ENCODE results near the gene TBKBP1. TPM values are rescaled to one million over a fixed set of nuclear protein-coding genes. Genes with fewer than 3 reads are reported as not detected.

Gene TBKBP1
- total and polyA plus RNA-seq, 9 of the 15 experiments (the other 6 are each of a cell fraction or from before 2014, with no cell fraction given), result 0.03 to 15.6 (median 6.8) TPM

DNA sequence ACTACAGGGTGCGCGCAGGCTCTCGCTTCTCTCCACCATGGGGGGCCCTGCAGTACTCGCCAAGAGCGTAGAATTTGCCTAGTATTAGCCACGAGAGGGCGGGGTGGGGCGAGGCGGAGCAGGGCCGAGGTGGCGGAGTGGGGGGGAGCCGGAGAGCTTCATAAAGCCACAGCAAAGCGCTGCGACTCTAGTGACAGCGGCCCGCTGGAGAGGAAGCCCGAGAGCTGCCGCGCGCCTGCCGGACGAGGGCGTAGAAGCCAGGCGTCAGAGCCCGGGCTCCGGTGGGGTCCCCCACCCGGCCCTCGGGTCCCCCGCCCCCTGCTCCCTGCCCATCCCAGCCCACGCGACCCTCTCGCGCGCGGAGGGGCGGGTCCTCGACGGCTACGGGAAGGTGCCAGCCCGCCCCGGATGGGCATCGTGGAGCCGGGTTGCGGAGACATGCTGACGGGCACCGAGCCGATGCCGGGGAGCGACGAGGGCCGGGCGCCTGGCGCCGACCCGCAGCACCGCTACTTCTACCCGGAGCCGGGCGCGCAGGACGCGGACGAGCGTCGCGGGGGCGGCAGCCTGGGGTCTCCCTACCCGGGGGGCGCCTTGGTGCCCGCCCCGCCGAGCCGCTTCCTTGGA, 39.2 kb downstream of the TBKBP1 start, which contains the start of gene TBX21 (continued):
- no peak for TF ChIP-seq KLF16 (IDR thresholded peaks at IDR 0.05)
- TF ChIP-seq SPI1 (IDR thresholded peaks at IDR 0.05; ENCODE audit: borderline replicate concordance, low read depth, low read length), result no peak
- TF ChIP-seq, protein P1, sequence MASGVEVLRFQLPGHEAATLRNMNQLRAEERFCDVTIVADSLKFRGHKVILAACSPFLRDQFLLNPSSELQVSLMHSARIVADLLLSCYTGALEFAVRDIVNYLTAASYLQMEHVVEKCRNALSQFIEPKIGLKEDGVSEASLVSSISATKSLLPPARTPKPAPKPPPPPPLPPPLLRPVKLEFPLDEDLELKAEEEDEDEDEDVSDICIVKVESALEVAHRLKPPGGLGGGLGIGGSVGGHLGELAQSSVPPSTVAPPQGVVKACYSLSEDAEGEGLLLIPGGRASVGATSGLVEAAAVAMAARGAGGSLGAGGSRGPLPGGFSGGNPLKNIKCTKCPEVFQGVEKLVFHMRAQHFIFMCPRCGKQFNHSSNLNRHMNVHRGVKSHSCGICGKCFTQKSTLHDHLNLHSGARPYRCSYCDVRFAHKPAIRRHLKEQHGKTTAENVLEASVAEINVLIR (CRISPR knock-in tag; IDR thresholded peaks at IDR 0.05), result no peak
- no peak for TF ChIP-seq U2AF1 (optimal IDR thresholded peaks at IDR 0.05; ENCODE audit: low read depth, low read length)
- TF ChIP-seq SMAD4 (CRISPR knock-in tag; conservative IDR thresholded peaks at IDR 0.05), result no peak
- no peak for TF ChIP-seq HNRNPUL1 (IDR thresholded peaks at IDR 0.05; ENCODE audit: low read length)
- TF ChIP-seq HMG20B (CRISPR knock-in tag; IDR thresholded peaks at IDR 0.05), result no peak
- TF ChIP-seq SMAD1 (IDR thresholded peaks at IDR 0.05; ENCODE audit: low read depth, low read length, partially characterized antibody), result no peak
- TF ChIP-seq, protein P2, sequence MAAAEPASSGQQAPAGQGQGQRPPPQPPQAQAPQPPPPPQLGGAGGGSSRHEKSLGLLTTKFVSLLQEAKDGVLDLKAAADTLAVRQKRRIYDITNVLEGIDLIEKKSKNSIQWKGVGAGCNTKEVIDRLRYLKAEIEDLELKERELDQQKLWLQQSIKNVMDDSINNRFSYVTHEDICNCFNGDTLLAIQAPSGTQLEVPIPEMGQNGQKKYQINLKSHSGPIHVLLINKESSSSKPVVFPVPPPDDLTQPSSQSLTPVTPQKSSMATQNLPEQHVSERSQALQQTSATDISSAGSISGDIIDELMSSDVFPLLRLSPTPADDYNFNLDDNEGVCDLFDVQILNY (CRISPR knock-in tag; IDR thresholded peaks at IDR 0.05), result no peak
- no peak for TF ChIP-seq ZNF778 (CRISPR knock-in tag; IDR thresholded peaks at IDR 0.05)
- no peak for TF ChIP-seq CBX8 (IDR thresholded peaks at IDR 0.05; ENCODE audit: borderline replicate concordance, extremely low read depth, low read depth, low read length, poor library complexity, severe bottlenecking)
- TF ChIP-seq NFIC (IDR thresholded peaks at IDR 0.05), result no peak
- no peak for TF ChIP-seq RBM25 (IDR thresholded peaks at IDR 0.05; ENCODE audit: low read depth, low read length, severe bottlenecking)
- TF ChIP-seq IRF2 (CRISPR knock-in tag; IDR thresholded peaks at IDR 0.05), result no peak
- TF ChIP-seq SAFB (IDR thresholded peaks at IDR 0.05; ENCODE audit: borderline replicate concordance, low read depth, low read length), result no peak
- TF ChIP-seq CREM (IDR thresholded peaks at IDR 0.05; ENCODE audit: low read depth), result 0 out of 2 replicates have a peak, but pooled peaks have one; percentile 18
- no peak for TF ChIP-seq TBP (optimal IDR thresholded peaks at IDR 0.05; ENCODE audit: low read depth, low read length)
- no peak for TF ChIP-seq KAT7 (CRISPR knock-in tag; IDR thresholded peaks at IDR 0.05; ENCODE audit: borderline replicate concordance)
- TF ChIP-seq, protein P3, sequence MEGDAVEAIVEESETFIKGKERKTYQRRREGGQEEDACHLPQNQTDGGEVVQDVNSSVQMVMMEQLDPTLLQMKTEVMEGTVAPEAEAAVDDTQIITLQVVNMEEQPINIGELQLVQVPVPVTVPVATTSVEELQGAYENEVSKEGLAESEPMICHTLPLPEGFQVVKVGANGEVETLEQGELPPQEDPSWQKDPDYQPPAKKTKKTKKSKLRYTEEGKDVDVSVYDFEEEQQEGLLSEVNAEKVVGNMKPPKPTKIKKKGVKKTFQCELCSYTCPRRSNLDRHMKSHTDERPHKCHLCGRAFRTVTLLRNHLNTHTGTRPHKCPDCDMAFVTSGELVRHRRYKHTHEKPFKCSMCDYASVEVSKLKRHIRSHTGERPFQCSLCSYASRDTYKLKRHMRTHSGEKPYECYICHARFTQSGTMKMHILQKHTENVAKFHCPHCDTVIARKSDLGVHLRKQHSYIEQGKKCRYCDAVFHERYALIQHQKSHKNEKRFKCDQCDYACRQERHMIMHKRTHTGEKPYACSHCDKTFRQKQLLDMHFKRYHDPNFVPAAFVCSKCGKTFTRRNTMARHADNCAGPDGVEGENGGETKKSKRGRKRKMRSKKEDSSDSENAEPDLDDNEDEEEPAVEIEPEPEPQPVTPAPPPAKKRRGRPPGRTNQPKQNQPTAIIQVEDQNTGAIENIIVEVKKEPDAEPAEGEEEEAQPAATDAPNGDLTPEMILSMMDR (IDR thresholded peaks at IDR 0.05 in 2 of 3, conservative IDR thresholded peaks at IDR 0.05 in 1 of 3; ENCODE audit: insufficient read depth in 2 of 3, low read depth in 1 of 3, low read length in 3 of 3), result peak; percentile 26 to 78 (median 52); a peak in 4 of 6 replicates
- peak in 1 of 2 experiments; percentile 30; a peak in 2 of 4 replicates for TF ChIP-seq RAD21 (CRISPR knock-in tag; conservative IDR thresholded peaks at IDR 0.05 in 1 of 2, IDR thresholded peaks at IDR 0.05 in 1 of 2)
- TF ChIP-seq MAZ (CRISPR knock-in tag; conservative IDR thresholded peaks at IDR 0.05 in 1 of 2, IDR thresholded peaks at IDR 0.05 in 1 of 2), result 0 out of 4 replicates have a peak, but pooled peaks of 1 of the 2 experiments have one; percentile 44
- no peak for TF ChIP-seq HNRNPLL (IDR thresholded peaks at IDR 0.05; ENCODE audit: low read depth, low read length, poor library complexity, severe bottlenecking)
- no peak for TF ChIP-seq TSC22D4 (tag; IDR thresholded peaks at IDR 0.05)
- TF ChIP-seq TEAD2 (tag; IDR thresholded peaks at IDR 0.05), result no peak
- TF ChIP-seq MYBL2 (IDR thresholded peaks at IDR 0.05; ENCODE audit: low read depth), result no peak
- TF ChIP-seq MYBL2 (CRISPR knock-in tag; IDR thresholded peaks at IDR 0.05; ENCODE audit: borderline replicate concordance), result no peak
